ENCODE data around the gene PTPN12. TPM values are rescaled to one million over a fixed set of nuclear protein-coding genes. Genes with fewer than 3 reads are reported as not detected.

Gene PTPN12
- polyA plus RNA-seq, 1 experiment, result 45.3 TPM

DNA sequence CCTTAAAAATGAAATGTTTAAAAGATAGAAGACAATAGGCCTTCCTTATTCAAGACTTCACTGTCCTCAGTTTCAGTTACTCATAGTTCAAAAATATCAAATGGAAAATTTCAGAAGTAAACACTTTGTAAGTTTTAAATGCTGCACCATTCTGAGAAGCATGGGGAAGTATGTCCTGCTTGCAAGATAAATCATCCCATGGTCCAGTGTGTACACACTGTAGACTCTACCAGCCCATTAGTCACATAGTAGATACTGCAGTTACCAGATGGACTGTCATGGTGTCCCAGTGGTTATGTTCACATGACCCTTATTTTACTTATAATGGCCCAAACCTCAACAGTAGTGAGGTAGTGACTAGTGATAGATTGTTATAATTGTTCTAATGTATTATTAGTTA, 69.5 kb downstream of the PTPN12 start:
- H3K27me3 ChIP-seq (ENCODE audit: control insufficient read depth, insufficient read depth, low read length), result no peaks in the 10 kb centered on the region
- no peak for DNase-seq (ENCODE audit: low read depth, low spot score)
- no peak for TF ChIP-seq CTCF (IDR thresholded peaks at IDR 0.05; ENCODE audit: low read depth, low read length)
- POLR2A ChIA-PET, result no interaction called here
- H3K27ac ChIP-seq (ENCODE audit: low read depth, low read length), result no peak overlapping the region
- CTCF ChIA-PET, result no interaction called here
- no peaks in the 10 kb centered on the region for H3K9me3 ChIP-seq (ENCODE audit: control insufficient read depth, insufficient read depth, low read length)
- H3K4me3 ChIP-seq (ENCODE audit: low read depth, low read length), result no peak overlapping the region

GRCh38 chr7:77619314-77619713, 82.2 kb downstream of the PTPN12 start:
- H3K9me3 ChIP-seq (ENCODE audit: control insufficient read depth, insufficient read depth, low read length), result no peaks in the 10 kb centered on the region
- ChIA-PET POLR2A (no interaction called here), CTCF (interaction anchor here (0.9 kb wide), 1 partner anchor 32 kb away, joined by 3 read pairs; no protein-coding TSS in a partner anchor)
- no peak for DNase-seq (ENCODE audit: low read depth, low spot score)
- no peak for TF ChIP-seq CTCF (IDR thresholded peaks at IDR 0.05; ENCODE audit: low read depth, low read length)
- no peaks in the 10 kb centered on the region for H3K27me3 ChIP-seq (ENCODE audit: control insufficient read depth, insufficient read depth, low read length)
- no peak overlapping the region for H3K27ac ChIP-seq (ENCODE audit: low read depth, low read length)
- H3K4me3 ChIP-seq (ENCODE audit: low read depth, low read length), result no peak overlapping the region

DNA sequence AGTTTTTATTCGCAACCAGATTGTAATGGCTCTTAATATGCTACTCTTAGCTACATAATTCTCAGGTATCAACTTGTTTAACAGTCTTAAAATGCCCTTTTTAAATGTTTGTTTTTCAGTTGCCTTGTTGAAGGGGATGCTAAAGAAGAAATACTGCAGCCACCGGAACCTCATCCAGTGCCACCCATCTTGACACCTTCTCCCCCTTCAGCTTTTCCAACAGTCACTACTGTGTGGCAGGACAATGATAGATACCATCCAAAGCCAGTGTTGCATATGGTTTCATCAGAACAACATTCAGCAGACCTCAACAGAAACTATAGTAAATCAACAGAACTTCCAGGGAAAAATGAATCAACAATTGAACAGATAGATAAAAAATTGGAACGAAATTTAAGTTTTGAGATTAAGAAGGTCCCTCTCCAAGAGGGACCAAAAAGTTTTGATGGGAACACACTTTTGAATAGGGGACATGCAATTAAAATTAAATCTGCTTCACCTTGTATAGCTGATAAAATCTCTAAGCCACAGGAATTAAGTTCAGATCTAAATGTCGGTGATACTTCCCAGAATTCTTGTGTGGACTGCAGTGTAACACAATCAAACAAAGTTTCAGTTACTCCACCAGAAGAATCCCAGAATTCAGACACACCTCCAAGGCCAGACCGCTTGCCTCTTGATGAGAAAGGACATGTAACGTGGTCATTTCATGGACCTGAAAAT, 89.7 kb downstream of the PTPN12 start:
- Histone ChIP-seq H3K4me3 (ENCODE audit: low read depth, low read length) (no peak overlapping the region), H3K9me3 (ENCODE audit: control insufficient read depth, insufficient read depth, low read length) (no peaks in the 10 kb centered on the region), H3K27me3 (ENCODE audit: control insufficient read depth, insufficient read depth, low read length) (no peaks in the 10 kb centered on the region), H3K27ac (ENCODE audit: low read depth, low read length) (no peak overlapping the region)
- ChIA-PET POLR2A (no interaction called here), CTCF (interaction anchor here (1.6 kb wide), 1 partner anchor 25 kb away, joined by 5 read pairs; no protein-coding TSS in a partner anchor)
- no peak for DNase-seq (ENCODE audit: low read depth, low spot score)
- TF ChIP-seq CTCF (IDR thresholded peaks at IDR 0.05; ENCODE audit: low read depth, low read length), result no peak

DNA sequence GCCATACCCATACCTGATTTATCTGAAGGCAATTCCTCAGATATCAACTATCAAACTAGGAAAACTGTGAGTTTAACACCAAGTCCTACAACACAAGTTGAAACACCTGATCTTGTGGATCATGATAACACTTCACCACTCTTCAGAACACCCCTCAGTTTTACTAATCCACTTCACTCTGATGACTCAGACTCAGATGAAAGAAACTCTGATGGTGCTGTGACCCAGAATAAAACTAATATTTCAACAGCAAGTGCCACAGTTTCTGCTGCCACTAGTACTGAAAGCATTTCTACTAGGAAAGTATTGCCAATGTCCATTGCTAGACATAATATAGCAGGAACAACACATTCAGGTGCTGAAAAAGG, 90.2 kb downstream of the PTPN12 start:
- Histone ChIP-seq H3K27me3 (ENCODE audit: control insufficient read depth, insufficient read depth, low read length) (no peaks in the 10 kb centered on the region), H3K4me3 (ENCODE audit: low read depth, low read length) (no peak overlapping the region), H3K9me3 (ENCODE audit: control insufficient read depth, insufficient read depth, low read length) (no peaks in the 10 kb centered on the region), H3K27ac (ENCODE audit: low read depth, low read length) (no peak overlapping the region)
- no peak for TF ChIP-seq CTCF (IDR thresholded peaks at IDR 0.05; ENCODE audit: low read depth, low read length)
- no peak for DNase-seq (ENCODE audit: low read depth, low spot score)
- CTCF ChIA-PET, result no interaction called here
- POLR2A ChIA-PET, result no interaction called here

GRCh38 chr7:77629797-77630196, 92.7 kb downstream of the PTPN12 start:
- POLR2A ChIA-PET, result interaction anchor here (0.6 kb wide), 1 partner anchor 1956 kb away, joined by 7 read pairs; no protein-coding TSS in a partner anchor
- no peak overlapping the region for H3K4me3 ChIP-seq (ENCODE audit: low read depth, low read length)
- DNase-seq (ENCODE audit: low read depth, low spot score), result no peak
- H3K27ac ChIP-seq (ENCODE audit: low read depth, low read length), result no peak overlapping the region
- H3K27me3 ChIP-seq (ENCODE audit: control insufficient read depth, insufficient read depth, low read length), result no peaks in the 10 kb centered on the region
- no peak for TF ChIP-seq CTCF (IDR thresholded peaks at IDR 0.05; ENCODE audit: low read depth, low read length)
- CTCF ChIA-PET, result interaction anchor here (0.6 to 4.7 kb wide), 3 partner anchors 22 to 301 kb away, joined by 3 to 21 read pairs (median 3); no protein-coding TSS in a partner anchor
- no peaks in the 10 kb centered on the region for H3K9me3 ChIP-seq (ENCODE audit: control insufficient read depth, insufficient read depth, low read length)

Data from AG04450 (cell line).